Epithelial cell of esophagus (primary cell): ENCODE results near the gene PTH2.

Experiments used
- DNase-seq: peaks from one replicate; pipeline ENCODE4 v3.0.0; 2010; ENCODE audit warnings: low read depth
- H3K4me3 ChIP-seq: 2 replicates; pipeline ENCODE4 v1.5.1; 2011; ENCODE audit warnings: mild to moderate bottlenecking, low read length, control low read depth
- TF ChIP-seq, protein P1 (sequence below): IDR thresholded peaks from 2 replicates; pipeline ENCODE4 v1.5.1; 2011; ENCODE audit warnings: low read depth, mild to moderate bottlenecking, low read length, control low read depth, inconsistent platforms; ENCODE audit not compliant: insufficient read depth; ENCODE audit errors: missing control alignments

Gene PTH2

GRCh38 chr19:49441210-49441959, 18.1 kb upstream of the PTH2 start, which contains the start of gene SLC17A7:
Gene SLC17A7 (minus strand): TSS chr19:49441527. CDS start chr19:49441379, 148 bp downstream.
- TF ChIP-seq, protein P1, sequence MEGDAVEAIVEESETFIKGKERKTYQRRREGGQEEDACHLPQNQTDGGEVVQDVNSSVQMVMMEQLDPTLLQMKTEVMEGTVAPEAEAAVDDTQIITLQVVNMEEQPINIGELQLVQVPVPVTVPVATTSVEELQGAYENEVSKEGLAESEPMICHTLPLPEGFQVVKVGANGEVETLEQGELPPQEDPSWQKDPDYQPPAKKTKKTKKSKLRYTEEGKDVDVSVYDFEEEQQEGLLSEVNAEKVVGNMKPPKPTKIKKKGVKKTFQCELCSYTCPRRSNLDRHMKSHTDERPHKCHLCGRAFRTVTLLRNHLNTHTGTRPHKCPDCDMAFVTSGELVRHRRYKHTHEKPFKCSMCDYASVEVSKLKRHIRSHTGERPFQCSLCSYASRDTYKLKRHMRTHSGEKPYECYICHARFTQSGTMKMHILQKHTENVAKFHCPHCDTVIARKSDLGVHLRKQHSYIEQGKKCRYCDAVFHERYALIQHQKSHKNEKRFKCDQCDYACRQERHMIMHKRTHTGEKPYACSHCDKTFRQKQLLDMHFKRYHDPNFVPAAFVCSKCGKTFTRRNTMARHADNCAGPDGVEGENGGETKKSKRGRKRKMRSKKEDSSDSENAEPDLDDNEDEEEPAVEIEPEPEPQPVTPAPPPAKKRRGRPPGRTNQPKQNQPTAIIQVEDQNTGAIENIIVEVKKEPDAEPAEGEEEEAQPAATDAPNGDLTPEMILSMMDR, result no peak
- no peak for DNase-seq
- no peak within 1 kb of the TSS for H3K4me3 ChIP-seq

GRCh38 chr19:49440439-49441209, 17.4 kb upstream of the PTH2 start:
- TF ChIP-seq, protein P1, result no peak
- H3K4me3 ChIP-seq, result no peak overlapping the region
- DNase-seq, result no peak

DNA sequence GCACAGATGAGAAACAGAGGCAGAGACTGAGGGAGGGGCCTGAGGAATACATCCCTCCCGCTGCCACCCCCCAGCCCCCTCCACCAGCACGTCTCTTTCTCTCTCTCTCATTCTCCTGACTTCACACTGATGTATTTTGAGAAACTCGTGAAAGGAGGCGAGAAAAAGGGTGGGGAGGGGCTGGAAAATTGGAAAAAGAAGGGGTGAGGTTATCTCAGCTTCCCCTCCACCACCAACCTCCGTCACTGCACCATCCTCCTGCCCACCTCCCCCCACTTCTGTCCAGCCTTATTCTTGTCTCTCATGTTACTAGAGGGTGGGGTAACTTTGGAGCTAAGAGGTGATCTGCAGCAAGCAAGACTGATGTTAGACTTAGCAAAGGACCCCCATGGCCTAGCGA, 16.6 kb upstream of the PTH2 start:
- H3K4me3 ChIP-seq, result no peak overlapping the region
- no peak for DNase-seq
- TF ChIP-seq, protein P1, result no peak

GRCh38 chr19:49438261-49438660, 15.0 kb upstream of the PTH2 start:
- DNase-seq, result no peak
- H3K4me3 ChIP-seq, result no peak overlapping the region
- TF ChIP-seq, protein P1, result no peak

GRCh38 chr19:49437231-49437630, 14.0 kb upstream of the PTH2 start:
- TF ChIP-seq, protein P1, result no peak
- H3K4me3 ChIP-seq, result no peak overlapping the region
- no peak for DNase-seq

GRCh38 chr19:49436381-49437017, 13.3 kb upstream of the PTH2 start:
- DNase-seq, result no peak
- H3K4me3 ChIP-seq, result no peak overlapping the region
- TF ChIP-seq, protein P1, result no peak
